HEK293T (cell line): ENCODE data around the gene AADACL2.

Experiments
- ARNT ChIP-seq: fragments of 450-650 bp; IDR thresholded peaks from 2 replicates; pipeline ENCODE4 v1.6.1; 2017; ENCODE audit warnings: mild to moderate bottlenecking
- BHLHE40 ChIP-seq: fragments of 450-650 bp; IDR thresholded peaks from 2 replicates; pipeline ENCODE4 v1.6.1; 2016; ENCODE audit warnings: mild to moderate bottlenecking, moderate library complexity, borderline replicate concordance
- ELF4 ChIP-seq: fragments of 450-650 bp; IDR thresholded peaks from 2 replicates; pipeline ENCODE4 v1.6.1; 2017; ENCODE audit warnings: antibody characterized with exemption
- FOXA1 ChIP-seq: fragments of 450-650 bp; IDR thresholded peaks from 2 replicates; pipeline ENCODE4 v1.6.1; 2016; ENCODE audit warnings: mild to moderate bottlenecking
- FOXM1 ChIP-seq: fragments of 450-650 bp; IDR thresholded peaks from 2 replicates; pipeline ENCODE4 v1.6.1; 2017; ENCODE audit warnings: mild to moderate bottlenecking, borderline replicate concordance
- NFRKB ChIP-seq: fragments of 450-650 bp; IDR thresholded peaks from 2 replicates; pipeline ENCODE4 v1.6.1; 2016; ENCODE audit warnings: mild to moderate bottlenecking, moderate library complexity

DNA sequence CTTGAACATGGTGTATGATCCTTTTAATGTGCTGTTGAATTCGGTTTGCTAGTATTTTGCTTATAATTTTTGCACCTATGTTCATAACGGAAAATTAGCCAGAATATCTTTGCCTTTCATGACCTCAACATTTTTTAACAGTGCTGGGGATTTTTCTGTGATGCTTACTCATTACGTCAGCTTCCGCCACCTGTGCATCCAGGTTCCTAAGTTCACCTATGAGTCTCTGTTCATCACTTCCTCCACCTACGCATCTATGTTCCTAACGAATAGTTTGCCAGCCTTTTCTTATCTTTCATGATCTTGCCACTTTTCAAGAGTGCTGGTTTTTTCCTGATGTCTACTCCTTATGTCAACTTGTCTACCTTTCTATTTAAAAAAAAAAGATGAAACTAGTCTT is 16.5 kb downstream of the AADACL2 start:
- TF ChIP-seq FOXM1 (no peak), BHLHE40 (no peak), NFRKB (no peak), ARNT (no peak), FOXA1 (no peak), ELF4 (no peak)
